Stimulated activated CD4-positive, alpha-beta T cell treated with anti-CD3 and anti-CD28 coated beads, Interleukin-1b, Interleukin-23, amount 100 ng/mL, for 48 hours (primary cell): ENCODE data around the gene NOP14.
"Not testable (repeated sequence)": the region's sequence is repeated elsewhere in the genome, so short reads cannot be mapped to it uniquely, and the experiment has no call there.

Experiments
- DNase-seq: peaks from one replicate; pipeline ENCODE4 v3.0.0-alpha.2; 2020

NOP14 gene

GRCh38 chr4:2941138-2942036 lies 21.8 kb downstream of the NOP14 start:
- no peak for DNase-seq

GRCh38 chr4:2940267-2941137 lies 22.7 kb downstream of the NOP14 start:
- no peak for DNase-seq

GRCh38 chr4:2939383-2940243 lies 23.6 kb downstream of the NOP14 start:
- DNase-seq, result no peak

GRCh38 chr4:2938906-2939305 lies 24.3 kb downstream of the NOP14 start:
- no peak for DNase-seq

- not testable (repeated sequence) for DNase-seq
Measured at GRCh38 chr4:2938411-2938810, 24.8 kb downstream of the NOP14 start.

- DNase-seq, result no peak
Measured at GRCh38 chr4:2937986-2938385, 25.2 kb downstream of the NOP14 start.

GRCh38 chr4:2937146-2937857 lies 25.9 kb downstream of the NOP14 start:
- DNase-seq, result no peak

- DNase-seq, result peak; percentile 76
Measured at GRCh38 chr4:2936773-2937145, 26.4 kb downstream of the NOP14 start.

GRCh38 chr4:2935762-2936743 lies 27.2 kb downstream of the NOP14 start:
- peak; percentile 87 for DNase-seq

- peak; percentile 95 for DNase-seq
Measured at GRCh38 chr4:2934813-2935761, 28.1 kb downstream of the NOP14 start.

GRCh38 chr4:2934077-2934812 lies 29.0 kb downstream of the NOP14 start:
- DNase-seq, result peak; percentile 37

- no peak for DNase-seq
Measured at GRCh38 chr4:2933566-2934076, 29.6 kb downstream of the NOP14 start.

- no peak for DNase-seq
Measured at GRCh38 chr4:2932951-2933565, 30.1 kb downstream of the NOP14 start.

GRCh38 chr4:2932321-2932950 lies 30.8 kb downstream of the NOP14 start:
- no peak for DNase-seq

- peak; percentile 61 for DNase-seq
Measured at GRCh38 chr4:2931512-2932301, 31.5 kb downstream of the NOP14 start.

GRCh38 chr4:2930758-2931511 lies 32.3 kb downstream of the NOP14 start:
- no peak for DNase-seq
